HFFc6 (cell line): ENCODE results near the gene PPP6R1. TPM values are rescaled to one million over a fixed set of nuclear protein-coding genes. Genes with fewer than 3 reads are reported as not detected.

Experiments
- DNase-seq: peaks from one replicate; pipeline ENCODE4 v3.0.0-alpha.2; 2018
- H3K27ac Mint-ChIP-seq: 2 replicates; pipeline ENCODE4 v1.8.0; 2020; ENCODE audit warnings: mild to moderate bottlenecking, mixed read lengths
- H3K27me3 Mint-ChIP-seq: 2 replicates; pipeline ENCODE4 v1.8.0; 2021; ENCODE audit warnings: mild to moderate bottlenecking, moderate library complexity, mixed read lengths; ENCODE audit not compliant: insufficient read depth
- H3K36me3 Mint-ChIP-seq: 2 replicates; pipeline ENCODE4 v1.8.0; 2021; ENCODE audit warnings: low read depth, mixed read lengths
- H3K4me1 Mint-ChIP-seq: 2 replicates; pipeline ENCODE4 v1.8.0; 2020; ENCODE audit warnings: low read depth, mixed read lengths
- H3K4me3 Mint-ChIP-seq: 2 replicates; pipeline ENCODE4 v1.8.0; 2020; ENCODE audit warnings: mild to moderate bottlenecking, moderate library complexity, mixed read lengths
- H3K9me3 Mint-ChIP-seq: 2 replicates; pipeline ENCODE4 v1.8.0; 2020; ENCODE audit warnings: mild to moderate bottlenecking, mixed read lengths
- total RNA-seq, 6 experiments: library from RNA; stranded (reverse); fragmentation: NEBNext Ultra II Directional; extraction: Animal tissue kit (Norgen Biotek cat#: 25700); gene quantifications; 2 replicates in 1 of 6; 3 replicates in 5 of 6; pipeline ENCODE4 v1.2.3, GENCODE V29; 2021
- TF ChIP-seq, protein P1 (sequence below): fragments of 200-600 bp; sonication (generic); IDR thresholded peaks from 2 replicates; pipeline ENCODE4 v1.5.0; 2021; ENCODE audit warnings: antibody characterized with exemption, mild to moderate bottlenecking

Gene PPP6R1
- total RNA-seq, 6 experiments from 2014 or later = 85.8 to 93.7 (median 88.9) TPM

DNA sequence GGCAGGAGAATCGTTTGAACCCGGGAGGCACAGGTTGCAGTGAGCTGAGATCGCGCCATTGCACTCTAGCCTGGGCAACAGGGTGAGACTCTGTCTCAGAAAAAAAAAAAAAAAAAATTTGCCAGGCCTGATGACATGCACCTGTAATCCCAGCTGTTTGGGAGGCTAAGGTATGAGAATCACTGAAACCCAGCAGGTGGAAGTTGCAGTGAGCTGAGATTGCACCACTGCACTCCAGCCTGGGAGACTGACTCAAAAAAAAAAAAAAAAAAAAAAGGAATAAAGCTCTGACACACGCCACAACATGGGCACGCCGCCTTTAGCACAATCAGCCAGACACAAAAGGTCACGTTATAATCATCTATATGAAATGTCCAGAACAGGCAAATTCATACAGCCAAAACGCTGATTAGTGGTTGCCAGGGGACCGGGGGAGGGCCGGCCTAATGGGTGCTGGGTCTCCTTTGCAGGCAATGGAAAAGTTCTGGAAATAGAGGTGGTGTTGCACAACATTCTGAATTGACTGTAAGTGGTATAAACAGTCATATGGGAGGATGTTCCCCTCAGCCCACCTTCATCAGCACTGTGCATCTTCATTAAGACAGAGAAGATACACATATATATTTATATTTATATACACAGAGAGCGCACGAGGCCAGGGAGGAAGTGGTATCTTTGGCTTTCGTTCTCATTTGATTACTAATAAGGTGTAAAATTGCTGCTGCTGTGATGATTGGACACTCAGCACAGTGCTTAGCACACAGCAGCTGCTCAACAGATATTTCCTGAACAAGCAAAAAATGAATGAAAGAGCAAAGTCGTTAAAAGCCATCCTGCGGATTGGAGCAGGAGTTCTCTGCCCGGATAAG is 17.3 kb upstream of the PPP6R1 start:
- no peaks in the 10 kb centered on the region for H3K9me3 Mint-ChIP-seq
- no peak overlapping the region for H3K27ac Mint-ChIP-seq
- peaks cover 2% of the 10 kb centered on the region; the same call in 1 of the 2 replicates for H3K27me3 Mint-ChIP-seq
- peaks cover 22% of the 10 kb centered on the region for H3K36me3 Mint-ChIP-seq
- H3K4me3 Mint-ChIP-seq = no peak overlapping the region
- H3K4me1 Mint-ChIP-seq = peaks cover 18% of the 10 kb centered on the region
- no peak for DNase-seq
- TF ChIP-seq, protein P1, sequence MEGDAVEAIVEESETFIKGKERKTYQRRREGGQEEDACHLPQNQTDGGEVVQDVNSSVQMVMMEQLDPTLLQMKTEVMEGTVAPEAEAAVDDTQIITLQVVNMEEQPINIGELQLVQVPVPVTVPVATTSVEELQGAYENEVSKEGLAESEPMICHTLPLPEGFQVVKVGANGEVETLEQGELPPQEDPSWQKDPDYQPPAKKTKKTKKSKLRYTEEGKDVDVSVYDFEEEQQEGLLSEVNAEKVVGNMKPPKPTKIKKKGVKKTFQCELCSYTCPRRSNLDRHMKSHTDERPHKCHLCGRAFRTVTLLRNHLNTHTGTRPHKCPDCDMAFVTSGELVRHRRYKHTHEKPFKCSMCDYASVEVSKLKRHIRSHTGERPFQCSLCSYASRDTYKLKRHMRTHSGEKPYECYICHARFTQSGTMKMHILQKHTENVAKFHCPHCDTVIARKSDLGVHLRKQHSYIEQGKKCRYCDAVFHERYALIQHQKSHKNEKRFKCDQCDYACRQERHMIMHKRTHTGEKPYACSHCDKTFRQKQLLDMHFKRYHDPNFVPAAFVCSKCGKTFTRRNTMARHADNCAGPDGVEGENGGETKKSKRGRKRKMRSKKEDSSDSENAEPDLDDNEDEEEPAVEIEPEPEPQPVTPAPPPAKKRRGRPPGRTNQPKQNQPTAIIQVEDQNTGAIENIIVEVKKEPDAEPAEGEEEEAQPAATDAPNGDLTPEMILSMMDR = no peak

DNA sequence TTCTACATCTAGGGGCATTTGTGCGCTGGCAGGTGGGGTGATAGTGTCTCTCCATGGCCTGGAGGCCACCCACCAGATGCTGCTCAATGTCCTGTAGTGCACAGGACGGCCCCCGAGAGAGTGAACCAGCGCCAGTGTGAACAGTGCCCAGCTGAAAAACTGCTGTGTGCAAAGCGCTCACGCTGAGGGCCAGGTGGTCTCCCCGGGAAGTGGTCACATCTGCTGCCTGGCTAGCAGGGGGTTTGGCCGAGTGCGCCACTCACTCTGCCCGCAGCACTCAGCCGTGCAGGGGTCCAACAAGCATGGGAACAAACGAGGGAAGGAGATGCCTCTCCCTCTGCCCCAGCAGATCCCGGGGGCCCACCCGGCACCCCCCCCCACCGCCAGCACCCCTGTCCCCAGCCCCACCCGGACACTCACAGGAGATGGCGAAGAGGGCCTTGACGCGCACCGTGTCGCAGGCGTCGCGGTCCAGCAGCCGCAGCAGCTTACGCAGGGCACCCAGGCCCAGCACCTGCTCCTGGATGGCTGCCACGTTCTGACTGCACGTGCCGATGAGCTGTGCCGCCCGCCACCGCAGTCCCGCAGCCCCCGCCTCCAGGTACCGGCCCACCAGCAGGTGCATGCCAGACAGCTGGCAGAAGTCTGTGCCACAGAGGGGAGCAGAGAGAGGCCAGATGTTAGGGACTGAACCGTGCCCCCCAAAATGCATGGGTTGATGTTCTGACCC is 15.3 kb upstream of the PPP6R1 start:
- no peak overlapping the region for H3K27ac Mint-ChIP-seq
- H3K27me3 Mint-ChIP-seq = peaks cover 2% of the 10 kb centered on the region; the same call in 1 of the 2 replicates
- DNase-seq = no peak
- no peak overlapping the region for H3K4me3 Mint-ChIP-seq
- no peaks in the 10 kb centered on the region for H3K9me3 Mint-ChIP-seq
- 0 out of 2 replicates have a peak, but pooled peaks cover 3% of the 10 kb centered on the region for H3K4me1 Mint-ChIP-seq
- TF ChIP-seq, protein P1 = no peak
- peaks cover 22% of the 10 kb centered on the region for H3K36me3 Mint-ChIP-seq

DNA sequence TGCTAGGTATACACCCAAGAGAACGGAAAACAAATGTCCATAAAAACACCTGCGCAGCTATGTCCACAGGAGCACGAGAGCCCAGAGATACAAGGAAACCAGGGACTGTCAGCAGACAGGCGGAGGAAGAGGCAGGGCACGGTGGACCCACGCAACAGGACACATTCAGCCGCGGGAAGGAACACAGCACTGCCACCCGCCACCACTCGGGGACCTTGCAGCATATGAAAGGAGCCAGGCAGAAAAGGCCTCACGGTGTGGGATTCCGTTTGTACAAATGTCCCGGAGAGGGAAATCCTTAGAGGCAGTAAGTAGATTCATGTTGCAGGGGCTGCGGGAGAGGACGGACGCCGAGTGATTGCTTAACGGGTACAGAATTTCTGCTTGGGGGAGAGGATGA is 13.3 kb upstream of the PPP6R1 start:
- no peak for DNase-seq
- TF ChIP-seq, protein P1 = no peak
- no peak overlapping the region for H3K4me3 Mint-ChIP-seq
- H3K27me3 Mint-ChIP-seq = peaks cover 2% of the 10 kb centered on the region; the same call in 1 of the 2 replicates
- no peak overlapping the region for H3K27ac Mint-ChIP-seq
- H3K9me3 Mint-ChIP-seq = no peaks in the 10 kb centered on the region
- peaks cover 23% of the 10 kb centered on the region for H3K36me3 Mint-ChIP-seq
- H3K4me1 Mint-ChIP-seq = no peaks in the 10 kb centered on the region

DNA sequence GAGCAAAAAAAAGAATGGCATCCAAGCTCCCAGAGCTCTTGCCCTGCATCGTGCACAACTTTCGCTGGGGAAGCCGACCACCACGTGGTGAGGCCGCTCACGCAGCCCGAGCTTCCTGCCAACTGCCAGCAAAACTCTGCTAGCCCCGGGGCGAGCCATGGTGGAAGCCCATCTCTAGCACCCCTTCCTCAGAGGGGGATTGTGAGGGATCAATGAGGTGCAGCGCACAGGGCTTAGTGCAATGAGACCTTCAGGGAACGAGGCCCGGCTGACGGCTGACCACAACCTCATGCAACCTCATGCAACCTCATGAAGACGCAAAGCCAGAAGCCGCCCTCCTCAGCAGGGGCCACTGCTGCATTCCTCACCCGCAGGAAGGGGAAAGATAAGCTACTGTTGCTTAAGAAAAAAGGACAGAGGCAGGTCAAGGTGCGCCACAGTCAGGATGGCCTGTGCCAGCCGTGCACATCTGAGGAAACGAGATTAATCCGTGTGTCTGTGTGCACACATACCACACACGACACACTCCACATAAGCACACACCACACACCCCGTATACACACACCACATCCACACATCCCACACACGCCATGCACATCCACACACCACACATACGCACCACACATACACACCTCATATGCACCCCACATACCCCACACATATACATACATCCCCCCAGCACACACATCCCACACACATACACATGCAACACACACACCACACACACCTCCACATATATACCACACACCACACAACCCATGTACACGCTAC is 11.5 kb upstream of the PPP6R1 start:
- no peak for DNase-seq
- Mint-ChIP-seq H3K4me3 (no peak overlapping the region), H3K36me3 (peaks cover 30% of the 10 kb centered on the region), H3K9me3 (peaks cover 9% of the 10 kb centered on the region), H3K27ac (no peak overlapping the region), H3K4me1 (no peaks in the 10 kb centered on the region), H3K27me3 (no peaks in the 10 kb centered on the region; the same call in 1 of the 2 replicates)
- TF ChIP-seq, protein P1 = no peak

DNA sequence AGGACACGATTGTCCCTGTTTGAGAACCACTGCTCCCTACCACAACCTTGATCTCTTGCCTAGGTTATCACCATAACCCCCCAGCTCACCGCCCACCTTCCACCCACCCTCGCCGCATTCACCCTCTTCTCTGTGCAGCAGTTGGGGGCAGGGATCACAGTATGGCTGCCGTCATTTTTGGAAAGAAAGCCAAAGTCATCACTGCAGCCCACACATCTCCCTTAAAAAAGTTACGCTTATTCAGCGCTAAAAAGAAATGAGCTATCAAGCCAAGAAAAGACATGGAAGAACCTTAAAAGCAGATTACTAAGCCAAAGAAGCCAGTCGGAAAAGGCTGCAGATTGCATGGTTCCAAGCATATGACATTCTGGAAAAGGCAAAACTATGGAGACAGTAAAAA is 10.5 kb upstream of the PPP6R1 start:
- Mint-ChIP-seq H3K27ac (no peak overlapping the region), H3K36me3 (peaks cover 30% of the 10 kb centered on the region), H3K4me1 (no peaks in the 10 kb centered on the region), H3K4me3 (no peak overlapping the region), H3K27me3 (no peaks in the 10 kb centered on the region; the same call in 1 of the 2 replicates), H3K9me3 (peaks cover 9% of the 10 kb centered on the region)
- TF ChIP-seq, protein P1 = no peak
- DNase-seq = no peak
